GM21447 (cell line): ENCODE results near the gene SLITRK5.

ENCODE experiments used
- ATAC-seq: cut with Tn5 transposase; IDR thresholded peaks from one replicate; pipeline ENCODE4 v1.9.1; 2021; ENCODE audit not compliant: unreplicated experiment

SLITRK5 gene

GRCh38 chr13:87712012-87712411 lies 40.8 kb downstream of the SLITRK5 start:
- no peak for ATAC-seq
